ENCODE results near the gene MGAM2. TPM values are rescaled to one million over a fixed set of nuclear protein-coding genes. Genes with fewer than 3 reads are reported as not detected.

Gene MGAM2
- polyA plus RNA-seq, 3 donors, result 1.0 to 1.1 (median 1.0) TPM

DNA sequence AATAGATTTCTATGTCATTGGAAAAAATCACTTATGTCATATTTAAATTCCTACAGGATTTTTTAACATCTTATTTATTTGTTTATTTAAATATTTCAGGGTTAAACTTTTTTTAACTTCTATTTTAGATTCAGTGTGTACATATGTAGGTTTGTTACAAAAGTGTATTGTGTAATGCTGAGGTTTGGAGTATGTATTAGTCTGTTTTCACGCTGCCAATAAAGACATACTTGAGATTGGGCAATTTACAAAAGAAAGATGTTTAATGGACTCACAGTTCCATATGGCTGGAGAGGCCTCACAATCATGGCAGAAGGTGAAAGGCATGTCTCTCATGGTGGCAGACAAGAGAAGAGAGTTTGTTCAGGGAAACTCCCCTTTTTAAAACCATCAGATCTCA, 65.4 kb downstream of the MGAM2 start:
- no peak for DNase-seq

DNA sequence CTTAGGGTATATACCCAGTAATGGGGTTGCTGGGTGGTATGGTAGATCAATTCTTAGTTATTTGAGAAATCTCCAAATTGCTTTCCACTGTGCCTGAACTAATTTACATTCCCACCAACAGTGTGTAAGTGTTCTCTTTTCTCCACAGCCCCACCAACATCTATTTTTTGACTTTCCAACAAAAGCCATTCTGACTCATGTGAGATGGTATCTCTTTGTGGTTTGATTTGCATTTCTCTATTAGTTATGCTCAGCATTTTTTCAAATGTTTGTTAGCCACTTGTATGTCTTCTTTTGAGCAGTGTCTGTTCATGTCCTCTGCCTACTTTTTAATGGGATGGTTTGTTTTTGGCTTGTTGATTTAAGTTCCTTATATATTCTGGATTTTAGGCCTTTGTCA, 66.4 kb downstream of the MGAM2 start:
- no peak for DNase-seq

GRCh38 chr7:142180426-142180825, 68.9 kb downstream of the MGAM2 start:
- no peak for DNase-seq

DNA sequence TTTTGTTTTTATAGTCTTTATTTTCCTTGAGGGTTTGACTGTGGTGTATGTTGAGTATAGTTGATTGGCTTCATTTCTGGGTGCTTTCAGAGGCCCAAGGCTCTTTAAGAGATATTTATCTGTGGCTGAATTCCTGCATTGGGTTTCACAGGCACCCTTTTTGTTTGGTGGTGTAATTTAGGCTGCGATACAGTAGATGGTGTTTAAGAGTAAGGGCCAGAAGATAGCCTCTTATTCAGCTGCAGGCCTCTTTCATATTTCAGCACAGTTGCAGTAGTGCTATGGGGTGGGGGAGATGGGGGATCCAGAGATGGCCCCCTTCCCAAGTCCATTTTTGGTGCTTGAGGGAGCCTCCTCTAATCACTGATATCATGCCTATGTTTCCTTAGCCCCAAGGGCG, 69.7 kb downstream of the MGAM2 start:
- no peak for DNase-seq

- no peak for DNase-seq
Observed at GRCh38 chr7:142181966-142182365, 70.4 kb downstream of the MGAM2 start.

- no peak for DNase-seq
Observed at GRCh38 chr7:142185069-142185468, 73.6 kb downstream of the MGAM2 start.

DNA sequence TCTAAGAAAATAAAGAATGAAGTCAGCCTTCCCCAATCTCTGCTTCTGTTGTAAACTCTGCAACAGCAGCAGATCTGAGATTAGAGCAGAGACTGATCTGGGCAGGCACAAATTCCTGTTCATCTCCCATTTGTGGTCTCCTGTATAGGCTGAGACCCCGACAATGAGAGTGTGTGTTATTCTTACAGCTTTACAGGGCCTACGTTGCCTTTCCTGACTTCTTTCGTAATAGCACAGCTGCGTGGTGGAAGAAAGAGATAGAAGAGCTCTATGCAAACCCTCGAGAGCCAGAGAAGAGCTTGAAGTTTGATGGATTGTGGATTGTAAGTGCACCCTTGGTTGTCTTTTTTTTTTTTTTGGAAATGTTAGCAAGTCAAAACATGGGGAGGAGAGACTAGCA, 74.3 kb downstream of the MGAM2 start:
- DNase-seq, result no peak

GRCh38 chr7:142188154-142188553, 76.6 kb downstream of the MGAM2 start:
- DNase-seq, result no peak

- no peak for DNase-seq
Observed at GRCh38 chr7:142188846-142189245, 77.3 kb downstream of the MGAM2 start.

DNA sequence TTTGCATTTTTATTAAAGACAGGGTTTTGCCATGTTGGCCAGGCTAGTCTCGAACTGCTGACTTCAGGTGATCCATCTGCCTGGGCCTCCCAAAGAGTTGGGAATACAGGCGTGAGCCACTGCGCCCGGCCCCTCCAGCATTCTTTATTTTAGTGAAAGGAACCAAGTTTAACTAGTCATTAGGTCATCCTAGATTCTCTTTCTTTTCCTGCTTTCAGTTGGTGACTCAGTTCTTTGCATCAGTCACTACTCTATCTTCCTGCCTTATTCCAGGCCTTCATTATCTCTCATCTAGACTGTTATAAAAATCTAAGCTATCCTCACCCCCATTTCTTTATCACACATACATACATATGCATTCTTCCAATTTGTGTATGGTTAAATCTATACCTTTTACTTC, 82.7 kb downstream of the MGAM2 start:
- DNase-seq, result no peak

- no peak for DNase-seq
Observed at GRCh38 chr7:142196066-142196840, 84.7 kb downstream of the MGAM2 start.

GRCh38 chr7:142200206-142200605, 88.7 kb downstream of the MGAM2 start:
- no peak for DNase-seq

DNA sequence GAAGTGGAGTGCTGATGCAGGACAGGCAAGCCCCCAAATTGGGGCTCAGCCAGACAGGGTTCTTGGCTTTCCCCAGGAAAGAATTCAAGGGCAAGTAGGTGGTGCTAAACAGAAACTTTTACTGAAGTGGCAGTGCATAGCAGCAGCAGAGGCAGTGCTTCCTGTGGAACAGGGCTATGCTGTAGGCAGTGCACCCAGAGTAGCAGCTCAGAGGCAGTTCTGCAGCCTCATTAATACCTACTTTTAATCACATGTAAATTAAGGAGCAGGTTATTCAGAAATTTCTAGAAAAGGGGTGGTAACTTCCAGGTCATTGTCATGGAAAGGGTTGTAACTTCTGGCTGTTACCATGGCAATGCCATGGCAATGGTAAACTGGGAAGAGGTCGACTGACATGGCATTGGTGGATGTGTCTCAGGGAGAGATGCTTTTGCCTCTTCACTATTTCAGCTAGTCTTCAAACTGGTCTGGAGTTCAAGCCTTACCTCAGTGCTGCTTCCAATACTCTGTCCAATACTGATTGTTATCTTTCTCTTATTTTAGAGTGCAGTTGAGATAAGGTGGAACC, 117.1 kb downstream of the MGAM2 start:
- DNase-seq, result no peak

DNA sequence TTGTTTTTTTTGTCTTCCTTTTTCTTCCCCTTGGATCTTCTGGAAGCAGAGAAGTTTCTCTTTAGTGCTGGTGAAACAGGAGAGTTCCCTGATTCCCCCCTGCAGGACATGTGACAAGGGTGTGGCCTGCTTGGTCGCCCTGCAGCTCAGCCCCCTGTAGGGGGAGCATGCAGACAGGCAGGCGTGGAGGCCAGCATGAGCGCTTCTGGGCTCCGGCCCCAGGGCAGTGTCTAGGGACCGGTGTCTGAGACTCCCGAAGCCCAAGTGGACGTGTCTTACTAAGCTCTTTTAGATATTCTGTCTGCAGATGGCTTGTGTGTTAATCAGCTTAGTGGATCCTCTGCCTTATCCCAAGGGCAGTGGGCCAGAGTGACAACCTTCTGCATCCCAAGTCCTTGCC, 120.2 kb downstream of the MGAM2 start:
- no peak for DNase-seq

- DNase-seq, result no peak
Observed at GRCh38 chr7:142240546-142240945, 129.0 kb downstream of the MGAM2 start.

GRCh38 chr7:142243823-142244222, 132.3 kb downstream of the MGAM2 start:
- no peak for DNase-seq

- DNase-seq, result no peak
Observed at GRCh38 chr7:142248166-142249160, 136.9 kb downstream of the MGAM2 start.

DNA sequence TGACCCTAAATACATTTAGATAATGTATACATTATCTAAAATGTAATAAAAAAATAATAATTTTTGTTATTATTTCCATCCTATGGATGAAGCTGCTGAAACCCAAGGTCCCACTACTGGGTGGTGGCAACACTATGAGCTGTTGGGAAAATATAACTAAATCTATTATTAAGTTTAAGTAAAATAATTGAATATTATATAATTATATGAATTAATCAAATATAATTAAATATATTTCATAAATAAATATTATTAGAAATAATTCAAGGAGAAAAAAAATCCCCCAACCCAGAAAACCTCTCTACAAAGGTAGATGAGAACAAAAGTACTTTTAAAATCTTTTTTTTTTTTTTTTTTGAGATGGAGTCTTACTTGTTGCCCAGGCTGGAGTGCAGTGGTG, 138.4 kb downstream of the MGAM2 start:
- no peak for DNase-seq

GRCh38 chr7:142250705-142251104, 139.2 kb downstream of the MGAM2 start:
- no peak for DNase-seq

GRCh38 chr7:142257958-142258357, 146.4 kb downstream of the MGAM2 start, which contains the start of gene PRSS58:
Gene PRSS58 (minus strand): TSS chr7:142258058. CDS start chr7:142257707, 351 bp downstream.
- no peak for DNase-seq

DNA sequence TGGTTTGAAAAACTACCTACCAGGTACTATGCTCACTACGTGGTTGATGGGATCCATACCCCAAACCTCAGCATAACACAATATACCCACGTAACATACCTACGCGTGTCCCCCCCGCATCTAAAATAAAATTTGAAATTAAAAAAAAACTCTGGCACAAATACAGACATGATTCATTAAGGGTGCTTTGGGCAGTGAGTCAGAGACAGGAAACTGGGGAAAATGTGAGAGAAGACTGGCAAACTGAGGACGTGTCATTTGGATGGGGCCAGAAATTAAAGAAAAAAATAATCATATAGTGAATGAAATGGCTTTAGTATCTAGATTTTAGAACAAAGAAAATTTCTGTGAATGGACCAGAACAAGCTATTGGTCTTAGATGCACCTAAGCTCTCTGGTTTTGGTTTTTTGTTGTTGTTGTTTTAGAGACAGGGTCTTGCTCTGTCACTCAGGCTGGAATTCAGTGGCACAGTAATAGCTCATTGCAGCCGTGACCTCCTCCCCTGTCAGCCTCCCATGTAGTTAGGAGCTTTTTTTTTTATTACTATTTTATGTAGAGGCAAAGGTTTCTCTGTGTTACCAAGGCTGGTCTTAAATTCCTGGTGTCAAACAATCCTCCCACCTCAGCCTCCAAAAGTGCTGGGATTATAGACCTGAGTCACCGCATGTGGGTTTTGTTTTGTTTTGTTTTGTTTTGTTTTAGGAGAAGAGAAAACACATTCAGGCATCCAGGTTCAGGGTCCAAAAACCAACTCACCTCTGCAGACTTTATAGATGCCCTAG, 152.3 kb downstream of the MGAM2 start:
- no peak for DNase-seq

Data from renal pelvis (tissue), 4 donors.